Psoas muscle (tissue), 8 donors: ENCODE results near the gene PURA. TPM values are rescaled to one million over a fixed set of nuclear protein-coding genes. Genes with fewer than 3 reads are reported as not detected.

Source experiments
- ATAC-seq, 4 donors: fragments of 200-7000 bp; cut with Tn5 transposase; one replicate each; pipeline ENCODE4 v1.9.1; 2020; ENCODE audit warnings: moderate library complexity in 3 of 4, mild to moderate bottlenecking in 2 of 4
- DNase-seq, 2 donors: peaks; one replicate each; pipeline ENCODE4 v3.0.0-alpha.2; 2020
- H3K27ac ChIP-seq: fragments of 200-600 bp; one replicate; pipeline ENCODE4 v1.8.0; 2022
- H3K27me3 ChIP-seq, 3 donors: fragments of 200-600 bp in 1 of 3; one replicate each; pipeline versions ENCODE4 v1.6.1 to v1.8.0; 2013 to 2022; ENCODE audit warnings: low read length in 2 of 3, mild to moderate bottlenecking in 2 of 3, moderate library complexity in 1 of 3; ENCODE audit not compliant: insufficient read depth in 3 of 3
- H3K36me3 ChIP-seq, 2 donors: fragments of 200-600 bp in 1 of 2; one replicate each; pipeline versions ENCODE4 v1.6.1 to v1.8.0; 2013 to 2022; ENCODE audit warnings: low read depth in 1 of 2, mild to moderate bottlenecking in 1 of 2, moderate library complexity in 1 of 2; ENCODE audit not compliant: insufficient read depth in 1 of 2
- H3K4me1 ChIP-seq: fragments of 200-600 bp; one replicate; pipeline ENCODE4 v1.8.0; 2022
- H3K4me3 ChIP-seq: fragments of 200-600 bp; one replicate; pipeline ENCODE4 v1.8.0; 2022; ENCODE audit warnings: mild to moderate bottlenecking
- H3K9me3 ChIP-seq: fragments of 200-600 bp; one replicate; pipeline ENCODE4 v1.8.0; 2022
- WGBS, 3 donors: extraction: QIAGEN DNeasy Blood & Tissue Kit; methylation state at CpG; one replicate each; pipeline versions ENCODE4 v1.1.6 to v1.1.7; 2013; 5-methylcytosine and 5-hydroxymethylcytosine counted together
- intact Hi-C, 2 donors: fragments of 100-400 bp; cut with DNase I; formaldehyde crosslinking; loops; one replicate each; pipeline versions ENCODE4 v1.11.0 to v1.14.2; 2022
- polyA plus RNA-seq, 3 donors: library from polyadenylated mRNA; stranded (reverse); fragments of 200-250 nt; gene quantifications; one replicate each; pipeline ENCODE4 v1.2.3, GENCODE V29; 2013
- total RNA-seq, 4 donors: library from RNA; stranded (reverse); fragmentation: NEBNext Ultra II Directional in 2 of 4; extraction: Animal tissue kit (Norgen Biotek cat#: 25700) in 2 of 4; gene quantifications; one replicate each; pipeline versions ENCODE4 v1.2.1 to v1.2.4, GENCODE V29; 2021 to 2023
- TF ChIP-seq, protein P1 (sequence below): fragments of 200-600 bp; IDR thresholded peaks from one replicate; pipeline ENCODE4 v1.8.0; 2022; ENCODE audit warnings: antibody characterized with exemption
- donor health status: healthy with polysubstance abuse.
- donor health status: DM: no; HTN: no; CAD: no; lungs with moderate emphysema.
- donor health status: Bipolar disorder and iron deficiency.
- donor health status: healthy.
- donor health status: DM: yes; HTN: yes; CAD: no.
- donor health status: DM: no; HTN: no; CAD: no.
- donor health status: DM: no; HTN: no; CAD: no.
- donor health status: DM: yes; HTN: yes; CAD: no.

Gene PURA
- total and polyA plus RNA-seq, 7 donors: 3.2 to 20.4 (median 11.8) TPM

DNA sequence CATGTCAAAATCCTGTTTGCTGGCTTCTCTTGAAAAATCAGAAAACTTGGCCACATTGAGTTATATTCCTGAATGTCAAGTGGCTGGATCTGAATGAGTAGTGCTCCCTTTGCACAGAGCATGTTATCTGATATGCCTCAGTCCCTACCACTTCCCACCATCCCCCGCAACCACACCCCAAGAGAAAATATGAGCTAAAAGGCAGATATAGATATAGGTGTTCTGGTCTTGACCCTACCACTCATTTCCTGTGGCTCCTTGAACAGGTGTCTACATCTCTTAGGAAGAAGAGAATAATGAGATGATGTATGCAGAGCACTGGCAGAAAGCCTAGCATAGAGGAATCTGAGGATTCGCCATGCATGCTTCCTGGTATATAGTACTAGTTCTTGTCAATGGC is 54.5 kb downstream of the PURA start:
- H3K9me3 ChIP-seq: no peaks in the 10 kb centered on the region
- no peaks in the 10 kb centered on the region for H3K27me3 ChIP-seq
- intact Hi-C loops: no loop called here
- H3K27ac ChIP-seq: no peak overlapping the region
- no peaks in the 10 kb centered on the region for H3K4me1 ChIP-seq
- no peak overlapping the region for H3K4me3 ChIP-seq
- H3K36me3 ChIP-seq: no peaks in the 10 kb centered on the region
- ATAC-seq: no peak
- DNase-seq: no peak
- 90 to 98% (median 94%) methylated on average over 2 of the region's 2 CpGs for WGBS, 3 donors
- TF ChIP-seq, protein P1, sequence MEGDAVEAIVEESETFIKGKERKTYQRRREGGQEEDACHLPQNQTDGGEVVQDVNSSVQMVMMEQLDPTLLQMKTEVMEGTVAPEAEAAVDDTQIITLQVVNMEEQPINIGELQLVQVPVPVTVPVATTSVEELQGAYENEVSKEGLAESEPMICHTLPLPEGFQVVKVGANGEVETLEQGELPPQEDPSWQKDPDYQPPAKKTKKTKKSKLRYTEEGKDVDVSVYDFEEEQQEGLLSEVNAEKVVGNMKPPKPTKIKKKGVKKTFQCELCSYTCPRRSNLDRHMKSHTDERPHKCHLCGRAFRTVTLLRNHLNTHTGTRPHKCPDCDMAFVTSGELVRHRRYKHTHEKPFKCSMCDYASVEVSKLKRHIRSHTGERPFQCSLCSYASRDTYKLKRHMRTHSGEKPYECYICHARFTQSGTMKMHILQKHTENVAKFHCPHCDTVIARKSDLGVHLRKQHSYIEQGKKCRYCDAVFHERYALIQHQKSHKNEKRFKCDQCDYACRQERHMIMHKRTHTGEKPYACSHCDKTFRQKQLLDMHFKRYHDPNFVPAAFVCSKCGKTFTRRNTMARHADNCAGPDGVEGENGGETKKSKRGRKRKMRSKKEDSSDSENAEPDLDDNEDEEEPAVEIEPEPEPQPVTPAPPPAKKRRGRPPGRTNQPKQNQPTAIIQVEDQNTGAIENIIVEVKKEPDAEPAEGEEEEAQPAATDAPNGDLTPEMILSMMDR: no peak

GRCh38 chr5:140169410-140169809 is 55.5 kb downstream of the PURA start:
- Histone ChIP-seq H3K4me1 (peaks cover 4% of the 10 kb centered on the region), H3K36me3 (no peaks in the 10 kb centered on the region), H3K9me3 (no peaks in the 10 kb centered on the region), H3K27ac (no peak overlapping the region), H3K27me3 (no peaks in the 10 kb centered on the region), H3K4me3 (no peak overlapping the region)
- 87 to 100% (median 88%) methylated on average over 1 of the region's 1 CpG for WGBS, 3 donors
- DNase-seq: no peak
- intact Hi-C loops: no loop called here
- TF ChIP-seq, protein P1: peak; percentile 6
- peak in 1 of 4 donors; percentile 27 for ATAC-seq

DNA sequence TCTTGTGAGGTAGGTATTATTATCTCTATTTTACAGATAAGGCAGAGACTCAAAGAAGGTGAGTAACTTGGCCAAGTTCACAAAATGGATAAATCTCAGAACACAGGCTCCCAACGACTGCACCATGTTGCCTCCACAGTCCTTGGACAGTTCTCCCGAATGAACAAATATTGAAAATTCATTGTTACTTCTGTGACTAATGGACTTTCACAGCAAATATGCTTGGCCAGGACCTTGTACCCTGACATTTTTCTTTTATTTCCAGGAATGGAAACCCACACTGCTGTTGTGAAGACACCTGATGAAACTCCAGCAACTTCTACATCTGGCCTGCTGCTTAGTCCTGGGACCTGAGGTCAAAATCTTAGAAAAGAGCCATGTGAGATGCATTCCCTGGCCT is 58.6 kb downstream of the PURA start:
- DNase-seq (no peak), ATAC-seq (no peak)
- Histone ChIP-seq H3K9me3 (no peaks in the 10 kb centered on the region), H3K36me3 (no peaks in the 10 kb centered on the region), H3K4me1 (peaks cover 16% of the 10 kb centered on the region), H3K27ac (no peak overlapping the region), H3K4me3 (no peak overlapping the region), H3K27me3 (no peaks in the 10 kb centered on the region)
- intact Hi-C loops: loop anchor here in 1 of 2 donors (5.0 kb wide), 1 partner anchor 175 kb away; the partner anchor contains the start of gene HBEGF
- TF ChIP-seq, protein P1: no peak
- 45 to 82% (median 55%) methylated on average over 2 of the region's 2 CpGs for WGBS, 3 donors

DNA sequence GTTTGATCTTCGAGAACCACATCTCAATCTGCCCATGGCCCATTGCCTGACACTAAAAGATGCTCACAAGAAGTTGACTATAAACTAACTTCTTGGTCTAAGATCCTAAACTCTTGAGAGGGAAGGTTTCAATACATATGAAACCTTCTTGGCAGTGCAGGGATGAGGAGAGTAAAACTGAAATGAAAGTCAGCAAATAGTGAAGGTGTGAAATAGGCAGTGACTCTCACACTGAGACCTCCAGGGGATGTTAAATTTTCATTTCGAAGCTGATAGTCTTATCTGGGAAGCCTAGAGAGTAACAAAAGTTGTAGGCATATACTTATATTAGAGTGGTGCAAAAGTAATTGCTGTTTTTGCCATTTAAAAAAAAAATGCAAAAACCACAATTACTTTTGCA is 60.1 kb downstream of the PURA start:
- Histone ChIP-seq H3K27ac (peak overlapping the region; percentile 100), H3K27me3 (no peaks in the 10 kb centered on the region), H3K9me3 (no peaks in the 10 kb centered on the region), H3K4me3 (no peak overlapping the region), H3K4me1 (peaks cover 29% of the 10 kb centered on the region), H3K36me3 (no peaks in the 10 kb centered on the region)
- no peak for ATAC-seq
- intact Hi-C loops: loop anchor here in 1 of 2 donors (5.0 kb wide), 1 partner anchor 173 kb away; the partner anchor contains the start of gene HBEGF
- 93 to 96% (median 96%) methylated on average over 2 of the region's 2 CpGs for WGBS, 3 donors
- no peak for DNase-seq
- TF ChIP-seq, protein P1: no peak
